Measurements from ENCODE around the gene ITSN1.
"Not testable (repeated sequence)": the region's sequence is repeated elsewhere in the genome, so short reads cannot be mapped to it uniquely, and the experiment has no call there.

GRCh38 chr21:33626151-33626550, 16.1 kb upstream of the ITSN1 start:
- TF ChIP-seq POLR2A, CTCF (IDR thresholded peaks at IDR 0.05): not testable (repeated sequence)

Data from body of pancreas (tissue), 4 donors.